Measurements from ENCODE around the gene MCOLN1.

MCOLN1 gene

GRCh38 chr19:7504684-7505083 lies 17.7 kb upstream of the MCOLN1 start:
- no peak for DNase-seq

GRCh38 chr19:7505288-7505681 lies 17.1 kb upstream of the MCOLN1 start:
- no peak for DNase-seq

DNA sequence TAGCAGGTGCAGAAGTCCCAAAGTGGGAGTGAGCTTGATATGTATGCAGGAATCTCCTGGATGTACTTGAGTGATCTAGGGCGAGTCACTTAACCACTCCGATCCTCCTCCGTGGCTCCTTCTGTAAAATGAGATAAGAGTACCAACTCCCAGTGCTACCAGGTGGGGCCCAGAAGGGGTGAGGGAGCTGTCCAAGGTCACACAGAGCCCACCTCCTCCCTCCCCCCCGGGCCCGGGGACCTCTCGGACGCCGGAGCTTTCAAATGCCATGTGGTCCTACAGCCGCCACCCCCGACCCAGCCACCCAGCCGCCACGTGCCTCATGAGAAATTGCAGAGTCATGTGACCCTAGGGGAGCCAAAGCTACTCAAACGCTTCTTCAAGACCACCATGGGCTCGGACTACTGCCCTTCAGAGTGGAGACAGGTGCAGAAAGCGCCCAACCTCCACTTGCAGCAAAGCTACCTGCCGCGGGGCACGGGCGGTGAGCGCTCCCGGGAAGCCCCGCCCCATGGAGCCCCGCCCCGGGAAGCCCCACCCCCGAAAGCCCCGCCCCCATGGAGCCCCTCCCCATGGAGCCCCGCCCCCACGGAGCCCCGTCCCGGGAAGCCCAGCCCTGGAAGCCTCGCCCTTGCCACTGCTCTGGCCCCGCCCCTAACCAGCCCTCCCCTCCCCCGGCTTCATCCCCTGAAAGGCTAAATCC lies 16.6 kb upstream of the MCOLN1 start:
- DNase-seq, result no peak

- no peak for DNase-seq
Measured at GRCh38 chr19:7506385-7507328, 15.8 kb upstream of the MCOLN1 start.

DNA sequence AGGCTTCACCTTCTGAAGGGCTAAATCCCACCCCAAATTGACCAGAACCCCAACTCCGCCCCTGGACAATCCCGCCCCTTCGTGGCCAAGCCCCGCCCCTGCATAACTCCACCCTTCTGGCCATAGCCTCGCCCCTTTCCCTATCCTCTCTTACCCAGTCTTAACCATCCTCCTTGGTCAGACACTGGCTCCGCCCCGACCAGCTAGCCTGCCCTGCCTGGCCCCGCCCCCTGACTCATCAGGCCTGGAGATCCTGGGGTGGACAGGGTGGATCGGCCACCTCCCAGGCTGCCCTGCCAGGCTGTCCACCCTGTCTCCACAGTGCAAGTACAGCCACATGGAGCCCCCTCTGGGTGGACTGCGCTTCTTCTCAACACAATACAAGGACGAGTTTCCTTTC lies 14.5 kb upstream of the MCOLN1 start:
- no peak for DNase-seq

DNA sequence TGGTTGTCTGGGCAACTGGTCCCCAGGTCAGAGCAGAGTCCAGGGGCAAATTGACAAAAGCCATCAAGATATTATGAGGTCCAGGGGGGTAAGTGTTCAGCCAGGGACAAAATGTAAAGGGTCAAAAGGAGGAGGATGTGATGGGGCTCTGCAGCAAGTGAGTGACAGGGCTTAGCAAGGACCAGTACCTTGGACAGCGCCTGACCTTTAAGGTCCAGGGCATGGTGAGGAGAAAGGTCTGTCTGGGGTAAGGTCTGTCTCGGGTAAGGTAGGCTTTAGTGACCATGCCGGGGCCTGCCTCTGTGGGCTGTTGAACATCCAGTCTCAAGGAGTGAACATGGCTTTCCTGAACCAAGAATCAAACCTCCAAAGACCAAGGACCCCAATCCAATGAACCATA lies 12.8 kb upstream of the MCOLN1 start:
- DNase-seq, result no peak

DNA sequence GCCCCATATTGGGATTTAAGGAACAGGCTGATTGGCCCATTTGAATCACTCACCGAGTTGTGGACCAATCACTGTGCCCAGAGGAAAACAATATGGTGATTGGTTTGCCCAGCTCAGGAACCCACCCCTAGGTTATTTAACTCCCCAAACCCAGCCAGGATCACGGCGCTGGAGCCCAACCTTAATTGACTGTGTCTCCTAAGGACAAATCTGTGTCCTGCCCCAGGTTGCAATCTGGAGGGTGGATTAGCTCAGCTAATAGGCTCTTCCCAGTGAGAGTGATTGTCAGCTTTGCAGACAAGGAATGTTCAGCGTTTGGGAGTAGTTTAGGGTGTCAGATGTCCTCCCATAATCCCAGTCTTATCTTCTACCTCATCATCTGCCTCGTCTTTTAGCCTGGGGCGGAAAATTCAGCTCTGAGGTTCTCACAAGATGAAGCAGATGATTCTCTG lies 10.0 kb upstream of the MCOLN1 start:
- DNase-seq, result no peak

DNA sequence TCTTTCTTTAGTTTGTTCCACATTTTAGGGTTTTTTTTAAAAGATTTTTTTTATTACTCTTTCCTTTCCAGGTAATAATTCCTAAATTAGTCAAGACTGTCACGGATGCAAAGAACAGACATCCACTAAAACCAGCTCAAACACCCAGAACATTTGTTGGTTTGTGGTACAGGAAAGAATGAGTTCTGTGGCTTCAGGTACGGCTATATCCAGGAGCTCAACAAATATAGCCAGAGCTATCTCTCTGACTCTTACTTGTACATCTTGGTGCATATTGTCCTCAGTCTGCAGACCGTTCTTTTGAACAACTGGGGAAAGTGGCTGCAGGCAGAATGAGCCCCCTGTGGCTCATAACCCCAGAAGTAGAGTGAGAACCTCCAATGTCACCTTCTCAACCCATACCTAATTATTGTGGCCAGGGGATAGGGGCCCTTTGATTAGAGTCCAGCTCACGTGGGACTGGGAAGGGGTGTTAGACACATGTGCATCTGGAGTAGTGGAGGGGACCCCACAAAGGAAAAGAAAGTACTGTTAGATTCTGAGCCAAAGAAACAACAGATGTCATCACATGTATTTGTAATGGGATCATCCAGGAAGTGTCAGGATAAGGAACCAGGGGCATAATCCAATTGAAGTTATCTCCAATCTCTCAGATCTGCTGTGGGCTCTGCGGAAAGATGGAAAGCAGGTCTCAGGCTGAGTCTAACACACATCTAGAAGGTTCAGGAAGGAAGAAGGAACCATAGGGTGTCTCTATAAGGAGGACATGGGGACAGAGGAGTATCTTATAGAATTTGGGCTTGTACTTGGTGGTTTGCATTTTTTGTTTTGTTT lies 8.4 kb upstream of the MCOLN1 start:
- DNase-seq, result no peak

- DNase-seq, result no peak
Measured at GRCh38 chr19:7515110-7515644, 7.2 kb upstream of the MCOLN1 start.

DNA sequence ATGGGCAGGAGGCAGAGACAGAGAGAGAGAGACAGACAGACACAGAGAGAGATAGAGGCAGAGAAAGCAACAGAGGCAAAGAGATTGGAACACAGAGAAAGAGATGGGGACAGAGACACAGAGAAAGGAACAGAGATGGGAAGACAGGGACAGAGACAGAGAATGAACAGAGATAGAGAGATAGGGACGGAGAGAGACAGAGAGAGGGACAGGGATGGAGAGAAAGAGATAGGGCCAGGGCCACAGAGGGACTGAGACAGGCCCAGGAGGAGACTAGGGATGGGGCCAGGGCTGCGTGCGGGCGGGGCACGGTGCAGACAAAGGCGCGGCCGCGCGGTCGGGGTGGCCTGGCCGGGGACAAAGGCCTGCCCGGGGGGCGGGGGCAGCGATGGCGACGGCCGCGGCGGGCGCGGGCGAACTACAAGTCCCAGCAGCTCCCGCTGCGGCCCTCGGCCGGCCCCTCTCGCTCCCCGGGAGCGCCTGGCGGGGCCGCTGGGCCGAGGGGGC lies 6.7 kb upstream of the MCOLN1 start, which contains the start of gene ZNF358:
ZNF358 (plus strand) TSS at position 459 of the 507 bp plus-strand sequence. CDS start 3,140 bp downstream, outside the sequence.
- no peak for DNase-seq

DNA sequence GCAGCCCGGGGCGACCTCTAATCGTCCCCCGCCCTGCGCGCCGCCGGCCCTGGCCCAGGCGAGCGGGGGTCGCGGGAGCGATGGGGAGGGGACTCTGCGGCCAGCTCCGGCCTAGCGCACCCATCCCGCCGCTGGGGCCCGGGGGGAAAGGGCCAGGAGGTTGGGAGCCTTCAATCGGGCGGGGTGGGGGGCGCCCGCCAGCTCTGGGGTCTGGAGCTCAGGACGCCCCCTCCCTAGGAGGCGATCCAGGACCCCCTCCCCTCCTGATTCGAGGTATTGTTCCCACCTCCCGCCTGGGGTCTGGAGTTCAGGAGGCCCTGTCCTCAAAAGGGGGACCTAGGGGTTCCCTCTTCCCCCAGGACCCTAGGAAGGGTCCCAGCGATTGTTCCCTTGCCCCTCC lies 6.1 kb upstream of the MCOLN1 start:
- DNase-seq, result no peak

DNA sequence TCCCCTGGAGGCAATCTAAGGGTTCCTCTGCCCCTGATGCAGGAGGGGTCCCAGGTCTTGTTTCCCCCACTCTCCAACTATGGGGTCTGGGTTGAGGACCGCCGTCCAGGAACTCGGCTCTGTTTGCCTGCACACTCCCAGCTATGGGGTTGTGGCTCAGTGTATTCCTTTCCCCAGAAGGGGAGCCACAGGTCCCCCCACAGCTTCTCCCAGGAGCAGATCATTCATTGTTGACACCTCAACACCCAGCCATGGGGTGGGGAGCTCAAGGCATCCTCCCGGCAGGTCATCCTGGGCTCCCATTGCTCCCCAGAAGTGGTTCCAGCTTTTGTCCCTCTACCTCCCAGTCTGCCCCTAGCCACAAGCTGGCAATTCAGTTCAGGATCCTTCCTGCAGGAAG lies 5.5 kb upstream of the MCOLN1 start:
- no peak for DNase-seq

DNA sequence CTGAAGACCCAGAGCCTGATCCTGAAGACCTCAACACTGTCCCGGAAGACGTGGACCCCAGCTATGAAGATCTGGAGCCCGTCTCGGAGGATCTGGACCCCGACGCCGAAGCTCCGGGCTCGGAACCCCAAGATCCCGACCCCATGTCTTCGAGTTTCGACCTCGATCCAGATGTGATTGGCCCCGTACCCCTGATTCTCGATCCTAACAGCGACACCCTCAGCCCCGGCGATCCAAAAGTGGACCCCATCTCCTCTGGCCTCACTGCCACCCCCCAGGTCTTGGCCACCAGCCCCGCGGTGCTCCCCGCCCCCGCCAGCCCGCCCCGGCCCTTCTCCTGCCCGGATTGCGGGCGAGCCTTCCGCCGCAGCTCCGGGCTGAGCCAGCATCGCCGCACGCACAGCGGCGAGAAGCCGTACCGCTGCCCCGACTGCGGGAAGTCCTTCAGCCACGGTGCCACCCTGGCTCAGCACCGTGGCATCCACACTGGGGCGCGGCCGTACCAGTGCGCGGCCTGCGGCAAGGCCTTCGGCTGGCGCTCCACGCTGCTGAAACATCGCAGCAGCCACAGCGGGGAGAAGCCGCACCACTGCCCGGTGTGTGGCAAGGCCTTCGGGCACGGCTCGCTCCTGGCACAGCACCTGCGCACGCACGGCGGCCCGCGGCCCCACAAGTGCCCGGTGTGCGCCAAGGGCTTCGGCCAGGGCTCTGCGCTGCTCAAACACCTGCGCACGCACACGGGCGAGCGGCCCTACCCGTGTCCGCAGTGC lies 2.9 kb upstream of the MCOLN1 start:
- DNase-seq, result no peak

- DNase-seq, result no peak
Measured at GRCh38 chr19:7520131-7521051, 2.0 kb upstream of the MCOLN1 start.

- no peak for DNase-seq
Measured at GRCh38 chr19:7521551-7522071, 813 bp upstream of the MCOLN1 start.

GRCh38 chr19:7522923-7523667 lies 671 bp downstream of the MCOLN1 start:
- DNase-seq, result no peak

DNA sequence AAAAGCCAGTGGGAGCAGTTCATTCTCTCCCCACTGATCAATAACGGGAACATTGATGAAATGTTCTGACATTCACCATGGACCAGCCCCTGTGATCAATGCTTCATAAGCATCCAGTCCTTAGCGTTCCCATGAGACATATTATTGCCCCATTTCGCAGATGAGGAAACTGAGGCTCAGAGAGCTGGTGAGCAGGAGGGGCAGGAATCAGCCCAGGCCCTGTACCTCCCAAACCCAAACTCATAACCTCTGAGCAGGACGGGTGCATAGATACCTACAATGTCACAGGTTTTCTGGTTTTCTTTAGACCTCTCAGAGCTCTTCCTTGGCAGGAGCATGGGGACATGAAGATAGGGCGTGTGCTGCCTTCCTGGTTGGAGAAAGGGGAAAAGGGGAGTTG lies 2.1 kb downstream of the MCOLN1 start:
- no peak for DNase-seq

- DNase-seq, result no peak
Measured at GRCh38 chr19:7524992-7525739, 2.7 kb downstream of the MCOLN1 start.

All from activated gamma-delta T cell (primary cell).